ENCODE data around the gene DDX3X.

DNA sequence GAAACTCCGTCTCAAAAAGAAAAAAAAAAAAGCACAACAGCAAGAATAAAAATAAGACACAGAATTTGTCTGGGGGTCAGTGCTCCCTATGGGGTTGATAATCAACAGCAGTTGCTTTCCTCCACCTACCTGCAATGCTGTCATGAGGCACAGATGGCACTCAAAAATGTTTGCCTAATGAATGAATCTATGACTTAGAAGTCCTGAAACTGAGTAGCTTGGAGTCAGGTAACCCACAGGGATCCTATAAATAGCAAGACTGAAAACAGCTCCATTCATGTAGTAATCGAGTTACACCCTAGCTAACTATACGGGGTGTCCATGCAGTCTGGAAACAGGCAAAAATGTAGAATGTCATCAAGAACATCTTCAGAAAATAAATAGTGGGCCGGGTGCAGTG, 19.8 kb upstream of the DDX3X start:
- TF ChIP-seq, protein P1, sequence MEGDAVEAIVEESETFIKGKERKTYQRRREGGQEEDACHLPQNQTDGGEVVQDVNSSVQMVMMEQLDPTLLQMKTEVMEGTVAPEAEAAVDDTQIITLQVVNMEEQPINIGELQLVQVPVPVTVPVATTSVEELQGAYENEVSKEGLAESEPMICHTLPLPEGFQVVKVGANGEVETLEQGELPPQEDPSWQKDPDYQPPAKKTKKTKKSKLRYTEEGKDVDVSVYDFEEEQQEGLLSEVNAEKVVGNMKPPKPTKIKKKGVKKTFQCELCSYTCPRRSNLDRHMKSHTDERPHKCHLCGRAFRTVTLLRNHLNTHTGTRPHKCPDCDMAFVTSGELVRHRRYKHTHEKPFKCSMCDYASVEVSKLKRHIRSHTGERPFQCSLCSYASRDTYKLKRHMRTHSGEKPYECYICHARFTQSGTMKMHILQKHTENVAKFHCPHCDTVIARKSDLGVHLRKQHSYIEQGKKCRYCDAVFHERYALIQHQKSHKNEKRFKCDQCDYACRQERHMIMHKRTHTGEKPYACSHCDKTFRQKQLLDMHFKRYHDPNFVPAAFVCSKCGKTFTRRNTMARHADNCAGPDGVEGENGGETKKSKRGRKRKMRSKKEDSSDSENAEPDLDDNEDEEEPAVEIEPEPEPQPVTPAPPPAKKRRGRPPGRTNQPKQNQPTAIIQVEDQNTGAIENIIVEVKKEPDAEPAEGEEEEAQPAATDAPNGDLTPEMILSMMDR (conservative IDR thresholded peaks at IDR 0.05 in 1 of 2, IDR thresholded peaks at IDR 0.05 in 1 of 2; ENCODE audit: low read depth in 1 of 2, low read length in 2 of 2): no peak
- no peak for TF ChIP-seq EZH2 (IDR thresholded peaks at IDR 0.05; ENCODE audit: low read length, missing control alignments)

All from fibroblast of lung (primary cell).